NCI-H2196 (cell line): Measurements from ENCODE around the gene GABRA4.

Experiments used
- DNase-seq: peaks from one replicate; lab custom pipeline; 2025; ENCODE audit not compliant: unreplicated experiment; lab: John Stamatoyannopoulos, UW

The GABRA4 gene

GRCh38 chr4:46931981-46932380 lies 61.4 kb downstream of the GABRA4 start:
- DNase-seq = no peak

- DNase-seq = no peak
Measured at GRCh38 chr4:46930891-46931290, 62.5 kb downstream of the GABRA4 start.

- DNase-seq = no peak
Measured at GRCh38 chr4:46927201-46927600, 66.2 kb downstream of the GABRA4 start.

- DNase-seq = no peak
Measured at GRCh38 chr4:46924789-46925529, 68.4 kb downstream of the GABRA4 start.

- no peak for DNase-seq
Measured at GRCh38 chr4:46922205-46922604, 71.2 kb downstream of the GABRA4 start.

GRCh38 chr4:46909078-46909477 lies 84.3 kb downstream of the GABRA4 start, which contains the start of gene COX7B2:
Gene COX7B2, minus strand, starts transcription at chr4:46909245. Its CDS starts 174,053 bp downstream, at chr4:46735192.
- DNase-seq = no peak

- no peak for DNase-seq
Measured at GRCh38 chr4:46908148-46908547, 85.2 kb downstream of the GABRA4 start.

- no peak for DNase-seq
Measured at GRCh38 chr4:46900082-46900481, 93.3 kb downstream of the GABRA4 start.

GRCh38 chr4:46894826-46895225 lies 98.6 kb downstream of the GABRA4 start:
- DNase-seq = no peak

- DNase-seq = no peak
Measured at GRCh38 chr4:46890056-46890455, 103.3 kb downstream of the GABRA4 start.

- no peak for DNase-seq
Measured at GRCh38 chr4:46889410-46889809, 104.0 kb downstream of the GABRA4 start.

GRCh38 chr4:46886711-46887110 lies 106.7 kb downstream of the GABRA4 start:
- no peak for DNase-seq

- DNase-seq = no peak
Measured at GRCh38 chr4:46878641-46879040, 114.7 kb downstream of the GABRA4 start.

- no peak for DNase-seq
Measured at GRCh38 chr4:46874811-46875210, 118.6 kb downstream of the GABRA4 start.

GRCh38 chr4:46870411-46870810 lies 123.0 kb downstream of the GABRA4 start:
- DNase-seq = no peak
